NCI-H1436 (cell line): ENCODE measurements around the gene ADARB1.

Source experiments
- DNase-seq: peaks from one replicate; lab custom pipeline; 2025; lab: John Stamatoyannopoulos, UW

The ADARB1 gene

DNA sequence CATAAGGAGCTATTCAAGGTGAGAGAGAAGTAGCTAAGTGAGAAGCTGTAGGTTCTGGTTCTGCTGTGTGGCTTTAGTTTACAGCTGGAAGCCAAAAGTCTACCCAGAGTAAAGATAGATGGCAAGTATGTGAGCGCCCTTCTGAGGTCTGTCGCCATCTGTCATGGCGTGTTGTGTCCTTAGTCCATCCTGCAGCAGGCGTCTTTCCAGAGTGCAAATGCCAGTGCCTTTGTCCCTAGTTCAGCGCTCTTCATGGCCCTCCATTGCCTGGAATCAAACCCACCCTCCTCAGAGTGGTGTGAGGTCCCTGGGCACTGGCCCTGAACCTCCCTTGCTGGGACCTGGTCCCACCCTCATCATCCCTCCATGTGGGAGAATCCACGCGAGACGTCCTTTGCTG lies 96.6 kb downstream of the ADARB1 start:
- DNase-seq, result no peak

DNA sequence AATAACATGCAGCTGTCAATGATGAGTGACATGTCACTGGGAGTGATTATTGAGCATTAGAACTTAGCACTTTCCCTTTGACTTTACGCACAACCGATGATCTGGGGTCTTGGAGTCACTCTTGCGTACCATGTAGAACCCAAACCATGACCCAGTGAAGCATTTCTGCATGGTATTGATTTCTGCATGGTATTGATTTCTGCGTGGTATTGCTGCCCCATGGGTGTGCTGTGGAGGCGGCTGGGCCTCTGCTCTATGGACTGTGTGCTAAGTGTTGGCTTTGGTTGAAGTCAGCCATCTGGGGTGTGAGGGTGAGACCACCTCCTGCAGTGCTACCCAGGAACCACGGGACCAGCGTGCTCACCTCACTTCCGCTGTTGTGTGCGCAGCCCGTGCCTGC lies 98.0 kb downstream of the ADARB1 start:
- DNase-seq, result no peak

DNA sequence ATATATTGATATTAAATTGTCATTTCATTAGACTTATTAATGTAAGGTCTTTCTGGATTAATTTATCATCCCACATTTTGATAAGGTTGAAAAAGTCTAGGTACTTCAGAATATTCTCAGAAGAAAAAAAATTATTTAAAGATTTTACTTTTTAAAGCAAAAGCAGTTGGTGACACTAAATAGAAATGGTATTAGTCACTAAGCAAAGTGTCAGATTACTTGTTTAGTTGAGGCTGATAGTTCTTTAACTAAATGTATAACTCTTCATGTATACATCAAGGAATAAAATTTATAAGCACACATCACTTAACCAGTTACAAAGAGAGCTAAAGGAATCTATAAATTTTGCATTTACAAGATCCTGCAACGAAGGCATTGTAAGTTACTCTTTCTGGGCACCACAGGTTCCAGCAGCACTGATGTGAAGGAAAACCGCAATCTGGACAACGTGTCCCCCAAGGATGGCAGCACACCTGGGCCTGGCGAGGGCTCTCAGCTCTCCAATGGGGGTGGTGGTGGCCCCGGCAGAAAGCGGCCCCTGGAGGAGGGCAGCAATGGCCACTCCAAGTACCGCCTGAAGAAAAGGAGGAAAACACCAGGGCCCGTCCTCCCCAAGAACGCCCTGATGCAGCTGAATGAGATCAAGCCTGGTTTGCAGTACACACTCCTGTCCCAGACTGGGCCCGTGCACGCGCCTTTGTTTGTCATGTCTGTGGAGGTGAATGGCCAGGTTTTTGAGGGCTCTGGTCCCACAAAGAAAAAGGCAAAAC lies 101.1 kb downstream of the ADARB1 start:
- no peak for DNase-seq

DNA sequence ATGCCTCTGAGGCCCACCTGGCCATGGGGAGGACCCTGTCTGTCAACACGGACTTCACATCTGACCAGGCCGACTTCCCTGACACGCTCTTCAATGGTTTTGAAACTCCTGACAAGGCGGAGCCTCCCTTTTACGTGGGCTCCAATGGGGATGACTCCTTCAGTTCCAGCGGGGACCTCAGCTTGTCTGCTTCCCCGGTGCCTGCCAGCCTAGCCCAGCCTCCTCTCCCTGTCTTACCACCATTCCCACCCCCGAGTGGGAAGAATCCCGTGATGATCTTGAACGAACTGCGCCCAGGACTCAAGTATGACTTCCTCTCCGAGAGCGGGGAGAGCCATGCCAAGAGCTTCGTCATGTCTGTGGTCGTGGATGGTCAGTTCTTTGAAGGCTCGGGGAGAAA lies 101.8 kb downstream of the ADARB1 start:
- DNase-seq, result no peak

DNA sequence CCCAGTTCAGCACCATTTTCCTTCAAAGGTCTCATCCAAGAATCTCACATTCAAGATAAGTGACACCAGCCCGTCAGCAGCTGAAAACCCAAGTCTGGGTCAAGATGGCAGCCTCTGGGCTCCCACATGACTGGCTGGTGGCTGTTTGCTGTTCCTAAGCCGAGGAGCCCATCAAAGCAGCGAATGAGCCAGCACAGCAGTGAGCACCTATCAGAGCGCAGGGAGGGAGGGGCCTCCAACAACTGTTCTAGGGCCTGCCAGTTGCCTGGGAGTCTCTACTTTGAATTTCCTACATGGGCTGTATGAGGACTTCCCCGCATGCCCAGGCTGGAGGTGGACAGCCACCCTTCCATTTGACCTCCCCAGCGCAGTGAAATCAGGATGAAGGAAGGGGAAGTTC lies 102.7 kb downstream of the ADARB1 start:
- no peak for DNase-seq

DNA sequence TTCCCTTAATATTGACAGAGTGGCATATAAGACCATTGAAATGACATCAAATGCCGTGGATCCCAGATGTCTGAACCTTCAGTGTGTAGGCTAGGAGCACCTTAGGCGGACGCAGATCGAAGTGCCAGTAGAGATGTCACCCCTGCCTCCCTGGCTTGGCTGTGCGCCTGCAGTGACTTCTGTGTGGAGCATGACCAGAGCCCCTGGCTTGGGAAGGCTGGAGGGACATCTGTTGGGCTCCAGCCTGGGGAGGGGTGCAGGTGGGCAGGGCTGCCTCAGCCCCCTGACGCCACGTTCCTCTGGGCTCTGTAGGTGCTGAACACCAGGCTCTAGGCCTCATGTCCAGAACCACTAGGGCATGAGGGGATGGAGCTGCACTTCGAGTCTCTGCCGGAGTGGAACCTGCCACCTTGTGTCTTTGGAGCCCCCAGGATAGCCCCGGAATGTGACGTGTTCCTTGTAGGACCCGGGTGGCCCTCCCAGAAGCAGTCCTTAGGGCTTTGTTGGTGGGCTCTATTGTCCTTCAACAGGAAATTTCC lies 103.8 kb downstream of the ADARB1 start:
- DNase-seq, result no peak

DNA sequence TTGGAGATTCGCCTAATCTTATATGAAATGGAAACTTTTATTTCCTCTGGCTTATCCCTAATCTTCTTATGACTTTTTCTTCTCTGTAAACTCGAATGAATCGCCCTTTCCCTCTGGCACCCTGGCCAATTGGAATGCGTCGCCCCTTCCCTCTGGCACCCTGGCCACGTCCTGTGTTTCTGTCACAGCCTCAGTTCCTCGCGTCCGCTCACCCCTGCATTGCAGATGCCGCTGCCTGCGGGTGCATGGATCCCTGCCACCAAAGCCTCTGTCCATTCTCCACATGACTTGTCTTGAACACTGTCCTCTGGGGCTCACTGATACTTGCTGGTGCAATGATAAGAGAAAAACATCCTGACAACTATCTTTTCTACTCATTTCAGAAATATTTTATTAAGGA lies 104.6 kb downstream of the ADARB1 start:
- no peak for DNase-seq

DNA sequence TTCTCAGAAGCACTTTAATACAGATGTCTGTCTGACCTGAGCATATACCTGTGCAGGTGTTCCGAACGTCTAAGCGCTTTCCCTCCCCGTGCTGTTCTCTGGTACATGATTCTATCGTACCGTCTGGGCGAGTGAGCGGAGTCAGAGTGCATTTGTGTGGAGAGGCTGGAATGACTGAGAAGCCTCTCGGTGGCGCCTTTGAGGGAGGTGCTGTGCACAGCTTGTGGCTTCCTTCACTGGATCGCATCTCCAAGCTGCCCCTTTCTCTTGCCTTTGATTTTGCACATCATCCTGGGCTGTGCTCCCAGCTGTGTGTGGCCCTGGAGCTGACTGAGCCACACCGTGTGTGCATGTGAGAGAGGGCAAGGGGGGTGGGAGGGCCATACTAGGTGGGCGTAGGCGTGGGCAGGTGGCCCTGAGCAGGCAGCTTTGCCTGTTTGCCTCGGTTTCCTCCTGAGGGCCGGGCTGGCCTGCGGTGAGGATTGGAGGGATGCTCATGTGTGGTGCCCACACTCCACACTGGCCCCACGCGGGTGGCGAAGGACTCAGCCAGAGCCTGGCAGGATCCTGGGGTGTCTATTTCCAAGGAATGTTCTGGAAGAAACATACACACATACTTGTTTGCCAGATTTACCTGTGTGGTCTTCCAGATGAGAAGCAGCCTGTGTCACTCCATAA lies 105.3 kb downstream of the ADARB1 start:
- DNase-seq, result no peak

DNA sequence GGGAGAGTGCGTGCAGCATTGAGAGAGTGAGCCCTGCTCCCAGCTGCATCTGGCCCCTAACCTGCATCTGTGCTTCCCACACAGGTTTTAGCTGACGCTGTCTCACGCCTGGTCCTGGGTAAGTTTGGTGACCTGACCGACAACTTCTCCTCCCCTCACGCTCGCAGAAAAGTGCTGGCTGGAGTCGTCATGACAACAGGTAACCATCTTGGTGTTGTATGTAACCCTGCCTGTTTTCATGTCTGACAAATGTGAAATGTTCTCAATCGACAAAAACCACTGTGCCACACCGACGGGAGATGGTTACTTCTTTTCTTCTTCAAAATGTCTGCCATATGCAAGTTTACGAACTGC lies 105.8 kb downstream of the ADARB1 start:
- no peak for DNase-seq

DNA sequence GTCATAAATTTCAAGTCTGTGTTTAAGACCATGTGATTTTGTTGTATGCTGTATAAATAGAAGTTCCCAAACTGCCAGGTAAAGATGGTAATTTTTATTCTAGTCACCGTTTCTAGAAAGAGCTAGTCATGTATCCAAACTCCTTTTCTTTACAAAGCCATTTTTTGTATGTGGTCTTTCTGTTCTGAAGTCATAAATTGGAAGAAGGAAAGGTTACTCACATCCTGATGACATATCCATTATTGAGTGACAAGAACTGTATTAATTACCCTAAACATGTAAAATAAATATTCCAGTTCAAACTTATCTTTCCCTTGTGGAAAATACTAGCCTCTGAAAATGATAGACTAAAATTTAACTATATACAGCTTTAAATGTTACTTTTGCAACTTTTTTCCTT lies 108.6 kb downstream of the ADARB1 start:
- no peak for DNase-seq

DNA sequence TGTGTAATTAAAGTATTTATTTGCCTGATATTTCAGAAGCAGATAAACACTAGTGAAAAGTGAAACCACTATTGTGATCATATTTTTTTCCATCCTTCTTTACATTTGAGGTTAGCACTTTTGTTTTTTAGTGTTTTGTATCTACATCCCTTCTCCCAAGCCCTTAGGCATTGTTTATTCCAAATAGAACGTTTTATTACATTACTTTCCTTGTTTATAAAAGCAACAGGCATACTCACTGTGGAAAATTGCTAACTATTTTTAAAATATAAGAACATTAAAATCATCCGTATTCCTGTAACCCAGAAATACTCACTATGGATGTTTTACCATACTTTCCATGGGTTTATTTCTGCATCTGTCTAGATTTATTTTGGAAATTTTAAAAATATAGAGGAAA lies 109.5 kb downstream of the ADARB1 start:
- DNase-seq, result no peak

DNA sequence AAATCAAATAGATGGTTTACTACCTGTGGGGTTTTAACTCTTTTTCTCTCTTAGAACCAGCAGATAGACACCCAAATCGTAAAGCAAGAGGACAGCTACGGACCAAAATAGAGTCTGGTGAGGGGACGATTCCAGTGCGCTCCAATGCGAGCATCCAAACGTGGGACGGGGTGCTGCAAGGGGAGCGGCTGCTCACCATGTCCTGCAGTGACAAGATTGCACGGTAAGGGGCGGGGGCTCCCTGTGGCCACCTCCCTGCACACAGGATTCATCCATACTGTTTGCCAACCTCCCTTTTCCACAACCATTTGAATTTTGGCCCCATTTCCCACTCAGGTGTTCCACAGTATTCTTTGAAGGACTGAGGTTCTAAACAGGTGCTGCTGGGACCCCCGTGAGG lies 110.5 kb downstream of the ADARB1 start:
- DNase-seq, result no peak

DNA sequence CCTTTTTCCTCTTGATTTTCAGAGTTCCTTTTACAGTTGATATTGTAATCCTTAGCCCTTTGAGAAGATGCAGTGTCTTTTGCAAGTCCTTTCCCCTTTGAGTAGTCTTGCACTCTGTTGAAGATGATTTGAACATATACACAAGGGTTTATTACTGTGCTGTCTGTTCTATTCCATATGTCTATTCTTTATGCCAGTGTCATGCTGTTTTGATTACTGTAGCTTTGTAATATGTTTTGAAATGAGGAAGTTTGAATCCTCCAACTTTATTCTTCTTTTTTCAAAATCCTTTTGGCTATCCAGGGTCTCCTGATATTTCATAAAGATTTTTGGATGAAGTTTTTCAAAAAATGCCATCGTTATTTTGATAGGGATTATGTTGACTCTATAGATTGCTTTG lies 112.3 kb downstream of the ADARB1 start:
- DNase-seq, result no peak

DNA sequence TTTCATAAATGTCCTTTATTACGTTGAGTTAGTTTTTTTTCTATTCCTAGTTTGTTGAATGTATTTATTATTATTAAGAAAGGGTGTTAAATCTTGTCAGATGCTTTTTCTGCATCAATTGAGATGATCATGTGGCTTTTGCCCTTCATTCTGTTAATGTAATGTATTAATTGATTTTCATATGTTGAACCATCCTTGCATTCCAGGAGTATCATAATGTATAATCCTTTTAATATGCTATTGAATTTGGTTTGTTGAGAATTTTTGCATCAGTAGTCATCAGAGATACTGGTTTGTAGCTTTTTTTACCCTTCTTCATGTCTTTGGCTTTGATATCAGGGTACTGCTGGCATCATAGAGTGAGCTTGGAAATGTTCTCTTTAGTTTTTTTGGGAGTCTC lies 113.3 kb downstream of the ADARB1 start:
- no peak for DNase-seq

DNA sequence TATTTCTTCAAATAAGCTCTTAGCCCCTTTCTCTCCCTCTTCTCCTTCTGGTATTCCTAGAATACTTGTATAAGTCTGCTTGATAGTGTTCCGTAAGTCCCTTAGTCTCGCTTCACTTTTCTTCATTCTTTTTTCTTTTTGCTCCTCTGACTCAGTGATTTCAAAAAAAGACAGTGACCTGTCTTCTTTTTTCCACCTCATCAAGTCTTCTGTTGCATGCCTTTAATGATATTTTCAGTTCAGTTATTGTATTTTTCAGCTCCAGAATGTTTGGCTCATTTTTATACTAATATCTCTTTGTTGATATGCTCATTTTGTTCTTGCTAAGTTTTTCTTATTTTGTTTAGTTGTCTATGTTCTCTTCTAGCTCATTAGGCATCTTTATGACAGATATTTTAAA lies 115.6 kb downstream of the ADARB1 start:
- no peak for DNase-seq

DNA sequence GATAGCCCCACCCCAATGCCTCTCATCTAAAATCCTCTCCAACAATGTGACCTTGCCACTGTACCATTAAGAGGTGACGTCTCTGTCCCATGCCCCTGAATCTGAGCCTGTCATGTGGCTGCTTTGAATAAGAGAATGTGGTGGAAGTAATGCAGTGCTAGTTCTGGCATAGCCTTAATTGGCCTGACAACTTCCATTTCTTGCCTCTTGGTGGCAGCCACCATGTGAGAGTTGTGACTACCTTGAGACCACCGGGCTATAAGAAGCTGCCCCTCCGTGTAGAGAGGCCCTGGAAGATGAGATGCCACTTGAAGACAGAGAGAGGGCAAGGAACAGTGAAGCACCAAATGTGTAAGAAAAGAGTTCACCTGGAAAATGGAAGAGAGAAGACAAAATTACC lies 118.0 kb downstream of the ADARB1 start:
- no peak for DNase-seq

DNA sequence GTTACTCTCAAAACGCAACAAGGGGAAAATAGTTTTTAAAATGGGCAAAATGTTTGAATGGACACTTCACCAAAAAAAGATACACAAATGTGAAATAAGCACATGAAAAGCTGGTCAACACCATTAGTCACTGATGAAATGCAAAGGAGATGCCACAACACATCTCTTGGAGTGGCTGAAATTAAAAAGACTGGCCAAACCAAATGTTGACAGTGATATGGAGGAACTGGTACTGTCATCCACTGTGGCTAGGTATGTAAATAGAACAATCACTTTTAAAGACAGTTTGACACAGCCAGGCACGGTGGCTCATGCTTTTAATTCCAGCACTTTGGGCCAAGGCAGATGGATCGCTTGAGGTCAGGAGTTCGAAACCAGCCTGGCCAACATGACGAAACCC lies 122.2 kb downstream of the ADARB1 start:
- no peak for DNase-seq

DNA sequence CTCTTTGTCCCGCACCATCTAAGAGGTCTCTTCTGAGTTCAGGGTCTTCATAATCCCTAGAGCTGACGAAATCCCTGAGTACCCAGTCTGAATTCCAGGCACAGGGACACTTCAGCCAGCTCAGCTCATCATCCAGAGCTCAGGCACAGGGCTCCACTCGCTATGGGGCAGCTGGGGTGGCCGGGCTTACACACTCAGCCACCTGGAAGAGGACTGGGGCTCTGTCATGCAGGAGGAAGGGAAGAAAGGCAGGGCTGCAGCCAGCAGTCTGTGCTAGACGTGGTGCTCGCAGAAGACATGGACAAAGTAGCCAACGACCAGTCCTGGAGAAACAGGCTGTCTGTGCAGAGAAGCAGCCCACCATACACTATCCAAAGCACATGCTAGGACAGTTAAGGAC lies 124.8 kb downstream of the ADARB1 start:
- no peak for DNase-seq

DNA sequence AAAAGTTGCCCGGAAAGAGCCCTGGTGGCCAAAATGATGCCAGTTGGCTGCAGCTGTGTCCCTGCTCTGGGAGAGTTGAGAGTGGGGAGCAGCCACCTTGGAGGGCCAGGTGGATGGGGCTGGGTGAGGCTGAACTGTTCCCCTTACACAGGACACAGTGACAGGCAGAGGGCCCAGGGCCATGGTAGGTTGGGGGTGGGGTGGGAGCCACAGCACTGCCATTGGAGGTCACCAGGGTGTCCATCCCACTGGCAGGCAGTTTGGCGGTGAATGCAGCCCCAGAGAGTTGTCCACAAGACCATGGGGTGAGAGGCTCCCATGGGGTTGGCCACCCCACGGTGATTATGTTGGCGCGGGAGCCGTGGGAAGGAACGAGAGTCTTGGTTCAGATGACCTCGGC lies 125.7 kb downstream of the ADARB1 start:
- DNase-seq, result no peak

DNA sequence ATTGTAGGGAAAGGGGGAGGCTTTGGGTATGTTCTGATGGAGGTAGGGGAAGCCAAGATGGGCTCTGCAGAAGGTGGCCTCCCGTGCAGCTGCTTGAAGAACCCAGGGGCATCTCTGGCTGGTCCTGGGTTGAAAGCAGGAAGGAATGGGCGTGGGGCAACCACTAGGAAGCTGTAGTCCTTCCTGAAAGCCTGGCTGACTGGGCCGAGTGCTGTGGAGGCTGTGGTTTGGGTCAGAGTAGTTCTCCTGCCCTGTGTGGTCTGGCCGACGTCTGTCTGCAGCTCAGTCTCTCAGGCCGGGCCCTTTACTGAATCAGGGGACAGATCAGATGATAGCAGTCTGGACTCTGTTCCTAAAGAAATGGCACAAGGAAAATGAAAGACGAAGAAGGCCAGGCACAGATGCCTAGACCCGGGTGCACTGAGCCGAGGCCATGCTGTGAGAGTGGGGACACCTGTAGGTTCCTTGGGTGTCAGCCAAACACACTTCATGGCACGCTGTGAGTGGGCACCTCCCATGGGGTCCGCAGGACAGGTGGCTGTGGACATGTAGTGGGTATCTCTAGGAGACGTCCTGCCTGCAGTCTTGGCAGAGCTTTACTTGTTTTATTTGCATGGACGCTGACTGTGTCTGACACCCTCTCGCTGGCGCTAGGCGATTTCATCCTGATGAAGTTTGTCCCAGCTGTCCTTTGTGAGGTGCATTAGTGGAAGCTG lies 126.4 kb downstream of the ADARB1 start:
- DNase-seq, result no peak

DNA sequence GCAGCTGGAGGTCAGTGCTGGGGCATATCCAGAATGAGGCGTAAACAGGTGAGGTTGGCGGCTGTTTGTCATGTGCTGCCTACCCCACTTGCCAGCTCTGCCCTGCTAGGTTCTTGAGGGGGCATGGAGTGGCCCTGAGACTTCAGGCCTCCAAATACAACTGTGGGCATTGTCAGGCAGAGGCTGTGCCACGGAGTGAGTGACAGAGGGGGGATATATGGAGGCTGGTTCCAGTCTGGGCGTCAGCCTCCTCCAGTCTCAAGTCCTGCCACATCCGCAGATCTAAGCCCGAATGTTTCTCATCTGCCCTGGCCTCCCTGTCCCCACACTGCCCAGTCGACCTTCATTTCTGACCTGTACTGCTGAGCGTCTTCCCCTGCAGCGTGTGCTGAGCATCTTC lies 128.0 kb downstream of the ADARB1 start:
- DNase-seq, result no peak

DNA sequence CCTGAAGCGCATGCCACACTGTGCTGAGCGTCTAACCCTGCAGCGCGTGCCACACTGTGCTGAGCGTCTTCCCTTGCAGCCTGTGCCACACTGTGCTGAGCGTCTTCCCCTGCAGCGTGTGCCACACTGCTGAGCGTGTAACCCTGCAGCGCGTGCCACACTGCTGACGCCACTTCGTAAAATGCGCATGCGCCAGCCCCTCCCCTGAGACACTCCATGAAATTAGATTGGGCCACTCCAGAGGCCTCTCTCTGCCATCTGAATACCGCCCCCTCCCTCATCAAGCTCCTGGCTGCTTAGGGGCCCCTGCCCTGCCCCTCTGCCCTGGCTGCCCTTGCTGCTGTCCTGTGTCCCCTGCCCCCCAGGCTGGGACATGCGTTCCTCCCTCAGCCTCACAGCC lies 128.5 kb downstream of the ADARB1 start:
- peak; percentile 48 for DNase-seq

DNA sequence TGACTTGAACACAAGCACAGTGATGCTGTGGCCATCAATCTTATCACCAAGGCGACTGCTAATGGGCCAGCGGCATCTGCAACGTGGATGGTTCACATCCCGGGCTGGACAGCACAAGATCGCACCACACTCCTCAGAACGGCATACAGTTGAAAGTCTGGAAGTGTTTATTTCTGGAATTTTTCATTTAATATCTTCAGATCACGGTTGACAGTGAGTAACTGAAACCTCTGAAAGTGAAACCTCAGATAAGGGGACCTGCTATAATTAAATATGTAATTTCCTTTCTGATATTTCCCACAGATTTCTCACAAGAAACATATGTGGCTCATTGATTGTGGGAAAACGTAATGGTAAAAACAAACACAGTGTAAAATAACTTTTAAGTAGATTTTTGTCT lies 129.6 kb downstream of the ADARB1 start:
- no peak for DNase-seq
